Upper lobe of right lung (tissue), 1 donor: Measurements from ENCODE around the gene AURKAIP1. TPM values are rescaled to one million over a fixed set of nuclear protein-coding genes. Genes with fewer than 3 reads are reported as not detected.
"Not testable (repeated sequence)": the region's sequence is repeated elsewhere in the genome, so short reads cannot be mapped to it uniquely, and the experiment has no call there.

ENCODE experiments used
- ATAC-seq: fragments of 200-7000 bp; cut with Tn5 transposase; one replicate; pipeline ENCODE4 v1.9.1; 2020; ENCODE audit warnings: mild to moderate bottlenecking, moderate library complexity
- DNase-seq: peaks from one replicate; pipeline ENCODE4 v3.0.0-alpha.2; 2020
- H3K27ac ChIP-seq: fragments of 200-600 bp; one replicate; pipeline ENCODE4 v1.8.0; 2022
- H3K27me3 ChIP-seq: fragments of 200-600 bp; one replicate; pipeline ENCODE4 v1.8.0; 2022; ENCODE audit warnings: mild to moderate bottlenecking
- H3K36me3 ChIP-seq: fragments of 200-600 bp; one replicate; pipeline ENCODE4 v1.8.0; 2022
- H3K4me1 ChIP-seq: fragments of 200-600 bp; one replicate; pipeline ENCODE4 v1.8.0; 2022
- H3K4me3 ChIP-seq: fragments of 200-600 bp; one replicate; pipeline ENCODE4 v1.8.0; 2022; ENCODE audit warnings: mild to moderate bottlenecking
- H3K9me3 ChIP-seq: fragments of 200-600 bp; one replicate; pipeline ENCODE4 v1.8.0; 2022
- CTCF ChIP-seq: fragments of 200-600 bp; IDR thresholded peaks from one replicate; pipeline ENCODE4 v1.8.0; 2022; ENCODE audit warnings: antibody characterized with exemption
- intact Hi-C: fragments of 100-400 bp; cut with DNase I; formaldehyde crosslinking; loops from one replicate; pipeline ENCODE4 v1.11.0; 2022
- total RNA-seq: library from RNA; stranded (reverse); fragmentation: NEBNext Ultra II Directional; extraction: Animal tissue kit (Norgen Biotek cat#: 25700); gene quantifications from one replicate; pipeline ENCODE4 v1.2.1, GENCODE V29; 2021
- donor health status: DM: no; HTN: yes; CAD: no; lungs with severe emphysema.

The AURKAIP1 gene
- total RNA-seq, 1 donor from 2014 or later: 92.1 TPM

GRCh38 chr1:1370771-1371300 lies 4.2 kb downstream of the AURKAIP1 start:
- Histone ChIP-seq H3K4me1 (peaks cover 24% of the 10 kb centered on the region), H3K27ac (no peak overlapping the region), H3K9me3 (no peaks in the 10 kb centered on the region), H3K36me3 (peaks cover 6% of the 10 kb centered on the region), H3K27me3 (no peaks in the 10 kb centered on the region), H3K4me3 (no peak overlapping the region)
- intact Hi-C loops: no loop called here
- ATAC-seq (no peak), DNase-seq (no peak)
- no peak for TF ChIP-seq CTCF

GRCh38 chr1:1370094-1370493 lies 4.9 kb downstream of the AURKAIP1 start:
- ATAC-seq, H3K9me3 ChIP-seq, DNase-seq, H3K36me3 ChIP-seq, H3K27ac ChIP-seq, H3K27me3 ChIP-seq, intact Hi-C loops, H3K4me3 ChIP-seq: not testable (repeated sequence)
- peaks cover 22% of the 10 kb centered on the region for H3K4me1 ChIP-seq

GRCh38 chr1:1367315-1367714 lies 7.7 kb downstream of the AURKAIP1 start:
- H3K4me1 ChIP-seq: peaks cover 9% of the 10 kb centered on the region
- H3K4me3 ChIP-seq: no peak overlapping the region
- no peaks in the 10 kb centered on the region for H3K36me3 ChIP-seq
- no peaks in the 10 kb centered on the region for H3K9me3 ChIP-seq
- no peak for DNase-seq
- TF ChIP-seq CTCF: no peak
- H3K27ac ChIP-seq: no peak overlapping the region
- ATAC-seq: no peak
- intact Hi-C loops: no loop called here
- H3K27me3 ChIP-seq: no peaks in the 10 kb centered on the region

GRCh38 chr1:1366699-1367066 lies 8.3 kb downstream of the AURKAIP1 start:
- peaks cover 6% of the 10 kb centered on the region for H3K4me1 ChIP-seq
- no peak overlapping the region for H3K27ac ChIP-seq
- no peak for TF ChIP-seq CTCF
- ATAC-seq (no peak), DNase-seq (no peak)
- no peaks in the 10 kb centered on the region for H3K27me3 ChIP-seq
- H3K9me3 ChIP-seq: no peaks in the 10 kb centered on the region
- H3K4me3 ChIP-seq: no peak overlapping the region
- intact Hi-C loops: no loop called here
- H3K36me3 ChIP-seq: no peaks in the 10 kb centered on the region

GRCh38 chr1:1365875-1366698 lies 8.9 kb downstream of the AURKAIP1 start:
- Histone ChIP-seq H3K27ac (no peak overlapping the region), H3K4me1 (peaks cover 9% of the 10 kb centered on the region)

More at GRCh38 chr1:1365875-1366698, 8.9 kb downstream of the AURKAIP1 start:
- ATAC-seq (no peak), DNase-seq (no peak)
- TF ChIP-seq CTCF: no peak
- Histone ChIP-seq H3K4me3 (no peak overlapping the region), H3K36me3 (no peaks in the 10 kb centered on the region), H3K9me3 (no peaks in the 10 kb centered on the region), H3K27me3 (no peaks in the 10 kb centered on the region)
- intact Hi-C loops: no loop called here
